GM06990 (cell line): Measurements from ENCODE around the gene CARS2.

Source experiments
- DNase-seq: peaks from one replicate; pipeline ENCODE4 v3.0.0-alpha.2; 2011; ENCODE audit not compliant: insufficient read length; ENCODE audit errors: extremely low read depth
- H3K27me3 ChIP-seq: replicated peaks from 2 replicates; pipeline ENCODE4 v1.6.0; 2011; ENCODE audit warnings: low read length; ENCODE audit not compliant: control insufficient read depth, insufficient read depth
- H3K36me3 ChIP-seq: 2 replicates; pipeline ENCODE4 v1.5.1; 2011; ENCODE audit warnings: low read length; ENCODE audit not compliant: control insufficient read depth, insufficient read depth
- H3K4me3 ChIP-seq: replicated peaks from 2 replicates; pipeline ENCODE4 v1.5.1; 2011; ENCODE audit warnings: low read depth, mild to moderate bottlenecking, control low read depth, low read length
- CTCF ChIP-seq: IDR thresholded peaks from 2 replicates; pipeline ENCODE4 v1.5.1; 2011; ENCODE audit warnings: low read length, control low read depth, mild to moderate bottlenecking, inconsistent platforms; ENCODE audit not compliant: insufficient read depth, poor library complexity, severe bottlenecking

Gene CARS2

GRCh38 chr13:110640591-110641029, 65.3 kb downstream of the CARS2 start:
- TF ChIP-seq CTCF: no peak
- peaks cover 43% of the 10 kb centered on the region for H3K36me3 ChIP-seq
- no peaks in the 10 kb centered on the region for H3K27me3 ChIP-seq
- no peak for DNase-seq
- no peak overlapping the region for H3K4me3 ChIP-seq

GRCh38 chr13:110639935-110640334, 66.0 kb downstream of the CARS2 start:
- Histone ChIP-seq H3K4me3 (no peak overlapping the region), H3K27me3 (no peaks in the 10 kb centered on the region), H3K36me3 (peaks cover 48% of the 10 kb centered on the region)
- no peak for DNase-seq
- no peak for TF ChIP-seq CTCF

GRCh38 chr13:110638814-110639806, 66.8 kb downstream of the CARS2 start:
- H3K36me3 ChIP-seq: peaks cover 54% of the 10 kb centered on the region
- no peak overlapping the region for H3K4me3 ChIP-seq
- H3K27me3 ChIP-seq: no peaks in the 10 kb centered on the region
- DNase-seq: no peak
- no peak for TF ChIP-seq CTCF

DNA sequence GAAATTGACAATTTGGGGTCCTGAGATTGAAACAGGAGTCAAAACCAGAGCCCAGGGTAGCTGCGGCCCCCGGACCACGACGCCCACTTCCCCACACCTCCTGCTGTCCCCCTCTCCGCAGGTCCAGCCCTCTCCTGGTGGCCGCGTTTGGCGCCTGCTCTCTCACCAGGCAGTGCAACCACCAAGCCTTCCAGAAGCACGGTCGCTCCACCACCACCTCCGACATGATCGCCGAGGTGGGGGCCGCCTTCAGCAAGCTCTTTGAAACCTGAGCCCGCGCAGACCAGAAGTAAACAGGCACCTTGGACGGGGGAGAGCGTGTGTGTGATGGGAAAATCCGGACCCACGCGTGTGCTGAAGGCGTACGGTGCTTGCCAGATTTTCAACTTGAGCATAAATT, 67.7 kb downstream of the CARS2 start:
- Histone ChIP-seq H3K4me3 (no peak overlapping the region), H3K27me3 (no peaks in the 10 kb centered on the region), H3K36me3 (peaks cover 49% of the 10 kb centered on the region)
- DNase-seq: no peak
- no peak for TF ChIP-seq CTCF

- no peak for DNase-seq
- peaks cover 48% of the 10 kb centered on the region for H3K36me3 ChIP-seq
- no peak overlapping the region for H3K4me3 ChIP-seq
- TF ChIP-seq CTCF: no peak
- H3K27me3 ChIP-seq: no peaks in the 10 kb centered on the region
These were observed 68.2 kb downstream of the CARS2 start for GRCh38 chr13:110637747-110638146.

DNA sequence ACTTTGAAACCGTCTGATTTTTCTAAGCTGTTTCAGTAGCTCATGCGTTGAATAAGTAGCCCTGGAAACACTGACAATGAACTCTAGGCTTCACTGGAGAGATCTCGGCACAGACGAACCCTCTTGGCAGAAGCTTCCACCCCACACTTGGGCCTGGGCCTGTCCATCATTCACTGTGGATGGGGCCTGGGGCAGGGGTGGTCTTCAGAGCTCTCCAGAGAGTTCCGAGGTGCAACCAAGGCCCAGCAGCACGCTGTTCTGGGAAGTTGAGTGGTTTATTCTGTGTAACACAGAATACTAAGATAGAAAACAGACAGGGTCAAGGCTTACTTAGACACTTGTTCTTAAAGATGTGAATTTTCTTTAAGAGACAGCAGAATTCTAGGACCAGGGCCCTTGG, 68.6 kb downstream of the CARS2 start:
- no peak for DNase-seq
- Histone ChIP-seq H3K27me3 (no peaks in the 10 kb centered on the region), H3K36me3 (peaks cover 44% of the 10 kb centered on the region), H3K4me3 (no peak overlapping the region)
- TF ChIP-seq CTCF: no peak
